Measurements from ENCODE around the gene TM4SF1.

GRCh38 chr3:149363053-149363452 is 14.4 kb downstream of the TM4SF1 start:
- TF ChIP-seq CTCF (IDR thresholded peaks at IDR 0.05) (no peak), POLR2AphosphoS5 (IDR thresholded peaks at IDR 0.05) (no peak)

Data from transverse colon (tissue), 4 donors.